Liver (tissue), 9 donors: ENCODE measurements around the gene GRK3. TPM values are rescaled to one million over a fixed set of nuclear protein-coding genes. Genes with fewer than 3 reads are reported as not detected.

Experiments used
- DNase-seq: peaks from one replicate; pipeline ENCODE4 v3.0.0-alpha.2; 2017; ENCODE audit warnings: low spot score
- H3K27ac ChIP-seq, 2 donors: one replicate each; pipeline ENCODE4 v1.7.0; 2013; ENCODE audit warnings: inconsistent platforms in 2 of 2, low read length in 2 of 2, control low read depth in 1 of 2, low read depth in 1 of 2, mild to moderate bottlenecking in 1 of 2
- H3K27me3 ChIP-seq, 4 donors: one replicate each; pipeline versions ENCODE4 v1.6.1 to v1.7.0; 2013; ENCODE audit warnings: low read length in 3 of 4, inconsistent platforms in 1 of 4, mild to moderate bottlenecking in 1 of 4, moderate library complexity in 1 of 4; ENCODE audit not compliant: control insufficient read depth in 4 of 4, insufficient read depth in 4 of 4
- H3K36me3 ChIP-seq, 4 donors: one replicate each; pipeline versions ENCODE4 v1.6.1 to v1.7.0; 2013; ENCODE audit warnings: low read length in 3 of 4, mild to moderate bottlenecking in 3 of 4, low read depth in 1 of 4, moderate library complexity in 1 of 4; ENCODE audit not compliant: control insufficient read depth in 4 of 4, insufficient read depth in 3 of 4
- H3K4me1 ChIP-seq, 4 donors: one replicate each; pipeline versions ENCODE4 v1.6.1 to v1.7.0; 2013; ENCODE audit warnings: low read length in 3 of 4, mild to moderate bottlenecking in 3 of 4, moderate library complexity in 1 of 4; ENCODE audit not compliant: control insufficient read depth in 4 of 4, insufficient read depth in 4 of 4
- H3K4me3 ChIP-seq, 3 donors: one replicate each; pipeline versions ENCODE4 v1.6.1 to v1.7.0; 2013; ENCODE audit warnings: low read length in 3 of 3, control low read depth in 1 of 3, low read depth in 1 of 3, mild to moderate bottlenecking in 1 of 3
- H3K9ac ChIP-seq, 2 donors: one replicate each; pipeline ENCODE4 v1.7.0; 2013; ENCODE audit warnings: low read length in 2 of 2, mild to moderate bottlenecking in 2 of 2, moderate library complexity in 2 of 2, control low read depth in 1 of 2, low read depth in 1 of 2
- H3K9me3 ChIP-seq, 4 donors: one replicate each; pipeline versions ENCODE4 v1.6.1 to v1.7.0; 2013; ENCODE audit warnings: low read length in 3 of 4; ENCODE audit not compliant: control insufficient read depth in 4 of 4
- ATF3 ChIP-seq: IDR thresholded peaks from 2 replicates; pipeline ENCODE4 v1.6.1; 2016; ENCODE audit warnings: antibody characterized with exemption
- CTCF ChIP-seq: fragments of 150-350 bp; IDR thresholded peaks from 2 replicates; pipeline ENCODE4 v1.5.1; 2017; ENCODE audit warnings: improper control_type of control experiment, low read depth, low read length; ENCODE audit not compliant: missing input control
- EGR1 ChIP-seq, 2 donors: IDR thresholded peaks; 2 replicates each; pipeline ENCODE4 v1.6.1; 2016 to 2018; ENCODE audit warnings: antibody characterized with exemption in 2 of 2, low read depth in 2 of 2
- FOXA1 ChIP-seq: IDR thresholded peaks from 2 replicates; pipeline ENCODE4 v1.6.1; 2016; ENCODE audit warnings: antibody characterized with exemption
- FOXA2 ChIP-seq: IDR thresholded peaks from 2 replicates; pipeline ENCODE4 v1.6.1; 2016; ENCODE audit warnings: antibody characterized with exemption
- GABPA ChIP-seq, 2 donors: IDR thresholded peaks in 1 of 2; conservative IDR thresholded peaks in 1 of 2; 2 replicates each; pipeline ENCODE4 v1.6.1; 2016; ENCODE audit warnings: antibody characterized with exemption in 2 of 2, mild to moderate bottlenecking in 1 of 2, moderate library complexity in 1 of 2
- HNF4A ChIP-seq, 2 donors: conservative IDR thresholded peaks; 2 replicates each; pipeline ENCODE4 v1.6.1; 2016; ENCODE audit warnings: antibody characterized with exemption in 2 of 2, mild to moderate bottlenecking in 2 of 2
- HNF4G ChIP-seq: IDR thresholded peaks from 2 replicates; pipeline ENCODE4 v1.6.1; 2016; ENCODE audit warnings: antibody characterized with exemption
- JUND ChIP-seq, 2 donors: IDR thresholded peaks; 2 replicates each; pipeline ENCODE4 v1.6.1; 2016; ENCODE audit warnings: antibody characterized with exemption in 2 of 2
- MAX ChIP-seq: IDR thresholded peaks from 2 replicates; pipeline ENCODE4 v1.6.1; 2016; ENCODE audit warnings: antibody characterized with exemption
- NR2F2 ChIP-seq: IDR thresholded peaks from 2 replicates; pipeline ENCODE4 v1.6.1; 2016; ENCODE audit warnings: antibody characterized with exemption
- REST ChIP-seq: IDR thresholded peaks from 2 replicates; pipeline ENCODE4 v1.6.1; 2016; ENCODE audit warnings: antibody characterized with exemption, mild to moderate bottlenecking
- RXRA ChIP-seq, 2 donors: IDR thresholded peaks; 2 replicates each; pipeline ENCODE4 v1.6.1; 2017 to 2018; ENCODE audit warnings: antibody characterized with exemption in 2 of 2, mild to moderate bottlenecking in 1 of 2
- SP1 ChIP-seq: IDR thresholded peaks from 2 replicates; pipeline ENCODE4 v1.6.1; 2018; ENCODE audit warnings: antibody characterized with exemption, mild to moderate bottlenecking
- TAF1 ChIP-seq: conservative IDR thresholded peaks from 2 replicates; pipeline ENCODE4 v1.6.1; 2016; ENCODE audit warnings: antibody characterized with exemption, mild to moderate bottlenecking
- YY1 ChIP-seq: IDR thresholded peaks from 2 replicates; pipeline ENCODE4 v1.6.1; 2016; ENCODE audit warnings: antibody characterized with exemption, mild to moderate bottlenecking
- WGBS: extraction: QIAGEN DNeasy Blood & Tissue Kit; methylation state at CpG from one replicate; pipeline ENCODE4 v1.1.7; 2013; 5-methylcytosine and 5-hydroxymethylcytosine counted together
- polyA plus RNA-seq, 2 donors: library from polyadenylated mRNA; stranded (reverse) in 1 of 2; unstranded in 1 of 2; fragments of 200-250 nt in 1 of 2; fragments of >200 nt in 1 of 2; fragmentation: Nextera tagmentation in 1 of 2; extraction: Ambion mirVana in 1 of 2; gene quantifications; one replicate each; pipeline versions ENCODE4 v1.2.1 to v1.2.3, GENCODE V29; 2013 to 2015
- total RNA-seq, 2 donors: library from RNA; depleted of rRNA; stranded (reverse); fragments of >200 nt; gene quantifications; one replicate each; pipeline ENCODE4 v1.2.3, GENCODE V29; 2014
- donor health status: healthy.
- donor health status: healthy.
- donor health status: healthy.
- donor health status: healthy.
- donor health status: healthy.

The GRK3 gene
- total and polyA plus RNA-seq, 4 donors: 0.79 to 6.5 (median 2.4) TPM

- H3K4me3 ChIP-seq: no peak overlapping the region
- H3K9ac ChIP-seq: no peak overlapping the region
- H3K27me3 ChIP-seq: no peaks in the 10 kb centered on the region
- H3K4me1 ChIP-seq: no peaks in the 10 kb centered on the region
- no peaks in the 10 kb centered on the region for H3K36me3 ChIP-seq
- DNase-seq: no peak
- 79% methylated on average over 15 of the region's 15 CpGs for WGBS
- H3K9me3 ChIP-seq: peaks cover 0 to 3% (median under 1%) of the 10 kb centered on the region in 4 donors
- no peak for TF ChIP-seq GABPA (IDR thresholded peaks at IDR 0.05 in 1 of 2, conservative IDR thresholded peaks at IDR 0.05 in 1 of 2)
- TF ChIP-seq CTCF: no peak
- no peak for TF ChIP-seq TAF1
- TF ChIP-seq REST: no peak
- no peak for TF ChIP-seq ATF3
- TF ChIP-seq FOXA1: no peak
- no peak for TF ChIP-seq HNF4A (conservative IDR thresholded peaks at IDR 0.05)
- TF ChIP-seq RXRA (IDR thresholded peaks at IDR 0.05): no peak
- TF ChIP-seq NR2F2: no peak
- TF ChIP-seq JUND (IDR thresholded peaks at IDR 0.05): no peak
- no peak for TF ChIP-seq MAX
- H3K27ac ChIP-seq: no peak overlapping the region
Observed at GRCh38 chr22:25760848-25761595, 196.5 kb downstream of the GRK3 start.

- no peak overlapping the region for H3K4me3 ChIP-seq
- H3K4me1 ChIP-seq: no peaks in the 10 kb centered on the region
- H3K27ac ChIP-seq: no peak overlapping the region
- H3K9me3 ChIP-seq: peaks cover 4 to 10% (median 8%) of the 10 kb centered on the region in 4 donors
- no peaks in the 10 kb centered on the region for H3K27me3 ChIP-seq
- 61% methylated on average over 5 of the region's 5 CpGs for WGBS
- H3K9ac ChIP-seq: no peak overlapping the region
- no peak for DNase-seq
- H3K36me3 ChIP-seq: no peaks in the 10 kb centered on the region
- TF ChIP-seq ATF3 (no peak), GABPA (IDR thresholded peaks at IDR 0.05 in 1 of 2, conservative IDR thresholded peaks at IDR 0.05 in 1 of 2) (no peak), YY1 (no peak), SP1 (no peak), EGR1 (IDR thresholded peaks at IDR 0.05; ENCODE audit: low read depth in 2 of 2) (no peak), CTCF (no peak), FOXA2 (no peak), REST (no peak), JUND (IDR thresholded peaks at IDR 0.05) (no peak), FOXA1 (no peak), HNF4A (conservative IDR thresholded peaks at IDR 0.05) (no peak), HNF4G (no peak)
Observed at GRCh38 chr22:25762147-25762546, 197.7 kb downstream of the GRK3 start.
